UCSD-AML1 (cell line): ENCODE measurements around the gene SMYD3.

Source experiments
- DNase-seq: peaks from one replicate; lab custom pipeline; 2025; ENCODE audit not compliant: unreplicated experiment; lab: John Stamatoyannopoulos, UW

SMYD3 gene

DNA sequence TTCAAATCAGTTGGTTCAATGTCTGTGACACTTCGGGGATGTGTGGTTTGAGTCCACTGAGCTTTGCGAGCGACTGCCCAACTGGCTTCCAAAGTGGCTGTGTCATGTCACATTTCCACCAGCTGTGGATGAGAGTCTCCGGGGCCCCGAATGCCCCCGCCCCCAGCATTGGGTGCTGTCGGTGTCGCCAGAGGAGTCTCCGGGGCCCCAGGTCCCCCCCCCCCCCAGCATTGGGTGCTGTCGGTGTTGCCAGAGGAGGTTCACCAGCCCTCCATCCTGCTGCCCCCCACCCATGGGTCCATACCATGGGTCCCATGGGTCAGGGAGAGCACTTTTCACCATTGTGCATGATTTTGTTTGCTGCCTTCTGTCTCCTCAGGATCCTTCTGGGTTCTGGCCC is 9.0 kb upstream of the SMYD3 start:
- DNase-seq, result no peak

DNA sequence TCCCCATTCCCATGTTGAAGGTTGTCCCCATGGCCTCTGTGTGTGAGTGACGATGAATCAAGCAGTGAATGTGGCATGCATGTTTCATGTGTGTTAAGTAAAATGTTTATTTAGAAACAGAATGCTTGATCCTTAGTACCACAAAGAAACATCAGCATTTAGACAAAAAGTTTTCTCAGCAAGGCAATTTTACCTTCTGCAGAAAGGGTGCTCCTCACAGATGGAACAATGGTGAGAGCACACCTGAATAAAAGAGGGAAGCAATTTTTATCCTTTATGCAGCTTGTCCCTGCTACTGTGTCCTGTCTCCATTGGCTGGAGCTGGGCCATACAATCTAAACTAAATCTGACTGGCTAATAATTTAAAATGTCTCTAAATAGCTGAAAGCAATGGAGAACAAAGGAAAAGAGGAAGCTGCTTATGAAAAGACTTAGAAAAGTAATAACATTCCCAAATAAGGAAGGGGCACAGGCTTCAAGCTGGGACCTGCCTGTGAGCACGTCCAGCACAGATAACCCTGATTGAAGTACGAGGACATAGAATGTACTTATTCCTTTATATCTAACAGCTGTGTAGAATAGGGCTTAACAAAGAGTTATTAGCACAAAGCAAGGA is 8.4 kb upstream of the SMYD3 start:
- no peak for DNase-seq

DNA sequence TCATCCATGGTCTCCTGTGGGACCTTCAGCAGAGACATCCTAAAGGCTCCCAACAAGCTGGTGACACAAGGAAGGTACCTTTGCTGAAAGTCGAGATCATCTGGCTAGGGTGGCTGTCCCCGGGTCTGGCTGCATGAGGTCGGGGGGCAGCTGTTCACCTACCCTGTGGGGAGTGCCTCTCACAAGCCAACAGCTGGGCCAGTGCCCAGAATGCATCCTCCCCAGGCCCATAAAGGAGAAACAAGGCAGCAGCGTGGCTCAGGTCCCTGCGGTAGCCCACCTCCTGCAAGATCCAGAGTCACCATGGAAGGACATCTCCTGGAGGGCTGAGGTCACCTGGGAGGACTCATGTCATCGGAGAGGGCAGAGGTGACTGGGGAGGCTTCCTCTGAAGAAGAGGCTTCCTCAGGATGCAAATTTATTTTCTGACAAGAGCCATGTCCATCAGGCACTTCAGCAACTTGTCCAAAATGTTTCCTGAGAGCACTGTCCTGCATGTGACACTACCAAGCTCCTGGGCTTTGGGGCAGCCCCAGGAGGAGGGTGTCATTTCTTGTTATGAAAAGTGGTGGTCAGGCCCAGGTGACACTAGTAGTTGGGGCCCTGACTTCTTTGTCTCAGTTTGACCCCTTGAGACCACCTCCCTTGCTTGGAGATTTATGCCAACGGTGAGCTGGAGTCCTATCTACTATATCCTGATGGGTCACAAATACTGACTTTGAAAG is 6.7 kb upstream of the SMYD3 start:
- no peak for DNase-seq

DNA sequence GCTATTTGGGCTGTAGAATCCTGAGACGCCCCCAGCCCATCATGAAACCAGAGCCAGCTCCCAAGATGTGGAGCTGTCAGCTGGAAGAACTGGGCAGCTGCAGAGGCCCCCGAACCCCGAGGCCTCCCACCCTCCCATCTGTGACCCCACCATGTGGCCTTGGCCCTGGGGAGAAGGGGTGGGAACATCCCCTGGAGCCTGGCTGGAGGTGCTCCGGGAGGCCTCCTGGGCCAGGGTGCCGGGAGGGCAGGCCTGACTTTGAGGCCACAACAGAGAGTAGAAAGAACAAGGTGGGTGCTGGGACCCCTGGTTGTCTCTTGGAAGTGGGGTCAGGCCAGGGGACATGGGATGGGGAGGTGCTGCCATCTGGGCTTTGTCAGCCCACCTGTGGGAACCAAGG is 6.0 kb upstream of the SMYD3 start:
- DNase-seq, result no peak

DNA sequence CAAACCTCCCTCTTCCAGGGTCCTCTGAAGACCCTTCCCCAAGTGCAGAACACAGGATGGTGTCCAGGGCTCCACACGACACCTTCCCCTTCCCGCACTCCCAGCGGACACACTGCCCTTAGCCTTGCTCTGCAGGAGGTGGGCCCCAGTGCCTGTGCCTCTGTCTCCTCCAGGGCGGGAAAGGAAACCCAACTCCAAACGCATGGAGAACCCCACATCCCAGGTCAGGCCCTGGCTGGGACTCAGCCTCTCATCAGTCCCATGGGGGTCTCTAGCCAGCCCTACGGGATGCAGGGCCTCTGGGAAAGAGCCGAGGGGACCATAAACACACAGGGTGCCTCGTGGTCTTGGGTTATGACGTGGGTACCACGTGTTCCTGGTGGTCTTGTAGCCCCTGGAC is 5.6 kb upstream of the SMYD3 start:
- no peak for DNase-seq

DNA sequence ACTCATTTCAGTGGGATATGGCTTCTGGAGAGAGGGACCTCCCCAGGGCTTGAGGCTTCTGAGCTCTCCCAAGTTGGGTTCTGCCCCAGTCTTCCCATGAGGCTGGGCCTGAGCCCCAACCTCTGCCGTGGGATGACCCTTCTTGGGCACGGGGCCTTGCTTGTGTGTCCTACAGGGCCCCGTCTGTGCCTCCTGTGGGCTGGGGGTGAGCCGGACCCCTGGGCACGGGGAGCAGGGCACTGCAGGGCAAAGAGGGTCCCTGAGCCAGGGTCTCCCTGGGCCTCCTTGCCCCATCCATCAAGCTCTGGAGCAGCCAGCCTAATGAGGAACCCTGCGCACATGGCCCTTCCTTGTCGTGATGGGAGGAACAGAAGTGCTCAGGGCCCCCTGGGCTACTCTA is 5.2 kb upstream of the SMYD3 start:
- no peak for DNase-seq

DNA sequence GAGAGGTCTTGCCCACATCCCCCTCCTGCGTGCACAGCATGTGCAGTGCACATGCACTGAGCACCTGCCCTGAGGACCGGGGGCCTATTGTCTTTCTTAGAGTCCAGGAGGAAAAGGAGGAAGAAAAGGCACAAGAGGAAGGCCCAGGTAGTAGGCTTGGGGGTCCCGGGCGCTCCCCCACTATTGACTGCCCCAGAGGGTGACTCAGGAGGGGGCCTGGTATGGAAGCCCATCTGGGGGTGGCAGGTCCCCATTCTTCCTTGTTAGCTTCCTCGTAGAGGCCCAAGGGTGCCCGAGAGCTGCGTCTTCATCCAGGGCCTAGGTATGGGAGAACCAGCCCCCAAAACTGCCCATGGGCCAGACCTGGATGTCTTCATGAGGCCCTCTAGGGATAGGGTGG is 4.1 kb upstream of the SMYD3 start:
- DNase-seq, result no peak

DNA sequence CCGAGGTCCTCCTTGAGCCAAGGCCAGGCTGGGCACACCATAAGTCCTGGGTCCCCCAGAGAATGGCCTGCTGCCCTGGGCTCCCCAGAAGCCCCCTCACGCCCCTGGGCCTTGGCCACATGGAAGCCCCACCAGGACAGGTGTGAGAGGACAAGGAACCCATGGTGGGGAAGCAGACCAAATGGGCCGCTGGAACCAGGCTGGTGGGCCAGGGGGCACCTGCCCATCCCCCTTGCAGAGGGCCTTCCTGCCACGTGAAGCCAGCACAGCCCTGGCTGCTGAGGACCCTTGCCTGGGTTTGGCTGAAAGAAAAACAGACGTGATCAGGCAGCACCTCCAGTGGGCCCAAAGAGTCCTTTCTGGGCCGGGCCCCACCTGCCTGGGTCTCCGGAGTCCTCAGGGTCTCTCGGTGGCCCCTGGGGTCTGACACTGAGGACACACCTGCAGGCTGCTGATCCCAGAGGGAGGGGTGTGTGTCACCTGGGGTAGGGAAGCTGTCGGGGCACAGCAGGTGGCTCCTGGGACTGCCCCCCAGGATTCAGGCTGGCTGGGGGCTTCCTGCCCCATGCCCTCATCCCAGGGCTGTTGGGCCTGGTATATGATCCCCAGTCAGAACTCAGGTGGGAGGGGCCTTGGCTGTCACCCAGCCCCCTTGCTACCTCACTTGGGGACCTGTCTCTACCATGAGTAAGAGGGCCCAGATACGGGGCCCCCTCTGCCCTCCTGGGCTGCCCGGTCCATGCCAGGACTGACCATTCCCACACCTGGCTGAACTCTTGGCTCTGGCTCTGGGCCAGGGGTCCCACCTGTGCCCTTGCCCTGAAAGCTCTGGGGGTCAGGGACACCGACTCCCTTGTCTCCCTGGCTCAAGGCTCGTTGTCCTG is 3.3 kb upstream of the SMYD3 start:
- no peak for DNase-seq

DNA sequence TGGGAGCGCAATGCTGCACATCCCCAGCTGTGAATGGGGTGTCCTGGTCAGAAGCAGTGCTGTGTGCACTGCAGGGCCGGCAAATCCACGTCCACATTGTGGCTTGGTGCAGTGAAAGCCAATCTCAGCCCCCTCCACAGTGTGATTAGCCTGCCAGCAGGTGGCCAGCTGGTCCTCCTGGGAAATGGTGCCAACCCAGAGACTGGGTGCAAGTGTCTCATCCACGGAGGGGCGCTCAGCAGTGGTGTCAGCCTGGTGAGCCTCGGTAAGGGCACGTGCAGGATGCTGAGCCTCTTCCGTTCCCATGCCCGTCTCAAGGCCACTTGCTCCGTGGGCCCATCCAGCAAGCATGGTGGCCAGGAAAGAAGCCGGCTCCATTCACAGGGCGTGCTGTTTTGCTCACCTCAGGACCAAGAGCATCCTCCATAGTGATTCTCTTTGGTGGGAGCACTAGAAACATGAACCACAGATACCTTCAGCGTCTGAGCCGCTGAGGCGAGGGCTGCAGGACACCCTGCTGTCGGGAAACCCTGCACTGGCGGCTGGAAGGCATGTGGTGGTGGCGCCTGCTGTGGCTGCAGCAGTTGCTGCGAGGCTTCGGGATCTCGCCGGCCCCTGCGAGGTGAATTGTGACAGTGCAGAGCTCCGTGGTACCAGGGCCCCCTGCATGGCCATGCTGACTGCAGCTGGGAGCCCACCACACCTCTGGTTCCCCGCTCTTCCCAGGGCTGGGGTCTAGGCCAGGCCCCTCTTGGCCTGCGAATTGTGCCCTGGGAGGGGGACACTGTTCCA is 2.0 kb upstream of the SMYD3 start:
- no peak for DNase-seq

DNA sequence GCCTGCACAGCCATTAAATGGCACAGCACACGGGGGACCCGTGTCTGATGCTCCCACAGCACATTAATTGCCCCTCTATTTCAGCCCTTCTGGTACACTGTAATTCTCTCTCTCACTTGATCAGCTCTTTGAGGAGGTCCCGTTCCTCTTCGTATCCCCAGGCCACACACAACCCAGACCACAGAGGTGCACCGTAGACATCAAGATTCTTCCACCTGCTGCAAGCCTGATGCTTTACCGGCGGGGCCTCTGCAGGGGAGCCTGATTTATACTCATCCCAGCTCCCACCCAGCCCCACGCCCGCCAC is 759 bp downstream of the SMYD3 start:
- no peak for DNase-seq

DNA sequence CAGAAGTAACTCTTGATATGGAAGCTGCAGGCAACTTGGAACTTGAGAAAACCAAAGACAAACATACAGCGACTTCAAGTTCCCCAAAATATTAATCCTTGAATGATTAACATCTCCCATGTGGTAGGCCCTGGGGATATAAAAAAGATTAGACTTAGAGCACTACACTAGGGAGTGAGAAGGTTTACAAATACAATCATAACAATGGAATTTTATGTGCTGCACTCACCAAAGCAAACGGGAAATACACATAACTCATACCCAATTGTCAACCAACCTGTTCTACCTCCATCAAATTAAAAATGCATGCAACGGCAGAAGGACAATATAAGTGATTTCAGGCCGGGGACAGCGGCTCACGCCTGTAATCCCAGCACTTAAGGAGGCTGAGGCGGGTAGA is 3.7 kb downstream of the SMYD3 start:
- no peak for DNase-seq

DNA sequence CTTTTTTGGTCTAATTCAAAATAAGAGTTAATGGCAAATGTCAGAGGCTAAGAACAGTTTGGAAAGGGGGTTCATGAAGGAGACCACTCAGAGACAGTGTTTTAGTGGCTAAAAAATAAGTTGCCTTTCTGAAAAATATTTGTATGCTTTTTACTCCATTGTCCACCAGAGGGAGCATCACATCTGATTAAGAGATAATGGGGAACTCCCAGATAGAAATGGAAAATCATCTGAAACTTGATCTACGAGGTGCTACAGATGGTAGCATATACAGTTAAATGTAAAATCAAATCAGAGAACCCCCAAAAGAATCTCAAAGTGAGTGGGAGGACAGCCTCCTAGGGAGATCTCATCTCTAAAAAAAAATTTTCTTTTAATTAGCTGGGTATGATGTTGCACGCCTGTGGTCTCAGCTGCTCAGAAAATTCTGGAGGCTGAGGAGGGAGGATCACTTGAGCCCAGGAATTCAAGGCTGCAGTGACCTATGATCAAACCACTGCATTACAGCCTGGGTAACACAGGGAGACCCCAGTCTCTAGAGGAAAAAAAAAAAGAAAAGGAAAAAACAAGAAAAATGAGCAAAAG is 9.7 kb downstream of the SMYD3 start:
- no peak for DNase-seq

DNA sequence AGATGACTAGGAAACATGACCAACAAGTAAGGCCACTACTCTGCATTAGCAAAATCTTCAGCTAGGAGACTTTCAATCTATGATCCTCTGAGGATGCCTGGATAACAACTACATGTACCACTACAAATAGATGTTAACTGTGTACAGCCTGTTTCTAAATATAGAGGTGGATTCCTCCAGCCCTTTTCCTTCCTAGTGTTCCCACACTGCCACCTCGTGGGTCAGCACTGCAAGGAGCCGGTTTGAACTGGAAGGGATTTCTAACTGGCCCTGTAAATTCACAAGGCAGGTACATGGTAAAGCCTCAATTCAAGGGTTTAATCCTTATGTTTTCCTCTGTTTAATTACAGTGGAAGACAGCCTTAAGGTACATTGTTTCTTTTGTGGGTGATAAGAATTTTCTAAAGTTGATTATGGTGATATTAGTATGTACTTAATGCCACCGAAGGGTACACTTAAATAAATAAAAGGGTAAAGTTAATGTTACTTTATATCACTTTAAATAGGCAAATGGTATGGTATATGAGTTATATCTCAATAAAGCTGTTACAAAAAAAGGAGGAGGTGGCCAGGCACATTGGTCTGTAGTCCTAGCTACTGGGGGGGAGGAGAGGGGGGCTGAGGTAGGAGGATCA is 14.4 kb downstream of the SMYD3 start:
- peak; percentile 62 for DNase-seq

DNA sequence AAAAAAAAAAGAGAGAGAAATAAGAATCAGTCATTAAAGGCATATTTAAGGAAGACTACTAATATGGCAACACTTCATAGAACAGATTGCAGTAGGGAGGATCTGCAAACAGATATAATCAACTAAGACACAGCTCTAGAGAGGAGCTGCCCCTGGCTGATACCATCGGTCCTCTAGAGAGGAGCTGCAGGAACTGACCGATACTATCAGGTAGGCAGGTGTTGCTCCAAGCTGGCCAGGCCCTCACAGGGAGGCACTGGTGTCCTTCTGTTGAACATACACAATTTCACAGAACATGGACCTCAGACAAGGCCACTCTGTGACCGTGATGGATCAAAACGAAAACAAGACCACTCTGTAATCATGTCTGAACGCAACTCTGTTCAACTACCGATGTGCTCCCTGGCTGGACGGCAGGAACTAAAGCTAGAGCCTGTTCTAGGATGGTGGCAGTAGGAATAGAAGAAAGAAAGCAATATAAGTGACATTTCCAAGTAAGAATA is 15.5 kb downstream of the SMYD3 start:
- no peak for DNase-seq

DNA sequence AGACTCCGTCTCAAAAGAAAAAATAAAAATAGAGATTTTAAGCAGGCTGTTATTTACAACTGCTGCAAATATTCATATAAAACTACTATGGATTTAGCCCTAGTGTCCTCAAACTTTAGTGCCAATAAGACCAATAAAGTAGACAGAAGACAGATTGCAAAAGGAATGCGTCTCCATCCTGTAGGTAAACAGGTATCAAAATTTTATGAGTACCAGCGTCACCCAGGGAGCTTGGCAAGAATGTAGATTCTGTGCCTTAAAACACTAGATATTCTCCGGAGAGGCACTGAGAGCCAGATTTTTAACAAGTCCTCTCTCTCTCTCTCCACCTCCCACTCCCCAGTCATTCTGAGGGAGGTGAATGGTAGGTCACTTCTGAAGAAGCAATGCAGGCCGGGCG is 18.4 kb downstream of the SMYD3 start:
- DNase-seq, result no peak

DNA sequence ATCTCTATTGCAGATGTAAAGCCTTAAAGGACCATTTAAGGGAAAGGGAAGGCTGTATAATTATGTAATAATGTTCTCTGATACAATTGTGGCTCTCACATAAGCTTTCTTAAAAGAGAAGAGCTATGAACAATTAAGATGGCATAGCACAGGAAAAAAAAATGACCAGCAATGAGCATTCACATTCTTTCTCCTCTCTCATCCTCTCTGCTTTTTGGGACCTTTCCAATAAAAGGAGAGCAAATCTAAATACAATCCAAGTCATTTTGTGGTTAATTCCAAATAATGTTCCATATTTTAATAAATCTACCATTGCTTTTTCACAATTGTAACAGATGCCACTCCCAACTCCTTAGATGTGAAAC is 23.5 kb downstream of the SMYD3 start:
- DNase-seq, result no peak

DNA sequence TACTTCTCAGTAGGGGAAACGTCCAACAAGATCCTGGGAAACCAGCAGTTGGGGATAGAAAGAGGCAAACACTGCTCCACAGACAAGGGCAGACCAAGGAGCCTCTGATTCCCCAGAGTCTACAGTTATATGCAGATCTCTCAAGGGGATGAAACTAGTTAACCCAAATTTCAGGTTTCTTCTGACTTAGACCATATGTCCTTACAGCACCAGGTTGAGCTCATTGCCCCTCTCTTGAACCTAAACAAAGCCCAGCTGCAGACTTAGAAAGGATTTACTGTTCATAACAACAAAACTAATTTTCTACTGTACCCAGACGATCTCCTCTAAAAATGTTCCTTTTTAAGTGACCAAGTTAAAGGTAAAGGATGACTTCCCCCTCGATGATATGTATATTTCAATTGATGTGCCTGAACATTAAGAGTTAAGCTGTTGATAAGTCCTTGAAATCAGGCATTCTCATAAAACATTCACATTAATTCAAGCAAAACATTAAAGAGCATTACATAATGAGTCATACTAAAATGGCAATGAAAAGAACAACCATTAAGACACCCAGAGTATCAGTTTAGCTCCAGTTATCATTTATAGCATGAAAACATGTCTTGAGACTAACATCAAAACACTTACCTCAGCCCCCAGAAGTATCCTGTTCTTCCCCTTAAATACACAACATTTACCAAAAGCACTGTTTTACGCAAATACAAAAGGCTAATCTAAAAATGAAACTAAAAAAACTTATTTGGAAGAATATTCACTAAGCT is 24.1 kb downstream of the SMYD3 start:
- DNase-seq, result no peak

DNA sequence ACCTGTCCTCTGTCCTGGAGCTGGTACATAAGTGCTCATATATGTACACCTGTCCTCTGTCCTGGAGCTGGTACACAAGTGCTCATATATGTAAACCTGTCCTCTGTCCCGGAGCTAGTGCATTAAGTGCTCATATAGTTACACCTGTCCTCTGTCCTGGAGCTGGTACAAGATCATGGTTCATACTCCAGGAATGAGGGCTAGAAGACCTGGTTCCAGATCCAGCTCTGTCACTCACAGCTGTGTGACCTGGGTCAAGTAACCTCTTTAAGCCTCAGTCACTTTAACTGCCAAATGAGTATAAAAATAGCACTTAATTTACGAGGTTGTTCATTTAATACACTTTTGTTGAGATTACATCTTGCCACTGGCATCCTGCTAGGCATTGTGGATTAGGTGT is 28.0 kb downstream of the SMYD3 start:
- no peak for DNase-seq

DNA sequence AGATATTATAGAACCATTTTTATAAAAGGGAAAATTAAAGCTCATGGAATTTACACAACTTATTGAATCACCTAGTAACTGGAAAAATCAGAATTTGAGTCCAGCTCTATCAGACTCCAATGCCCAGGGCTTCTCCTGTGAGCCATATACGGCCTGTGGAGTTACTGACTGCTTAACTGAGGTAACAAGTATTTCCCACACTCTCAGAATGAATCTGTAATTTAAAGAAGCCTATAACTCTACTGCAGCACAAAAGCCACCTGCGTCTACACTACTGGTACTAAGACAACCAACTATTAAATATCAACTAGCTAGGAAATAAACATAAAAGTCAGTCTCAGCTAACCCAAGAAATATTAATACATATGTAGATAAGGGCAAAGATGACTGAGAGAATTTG is 29.4 kb downstream of the SMYD3 start:
- no peak for DNase-seq

DNA sequence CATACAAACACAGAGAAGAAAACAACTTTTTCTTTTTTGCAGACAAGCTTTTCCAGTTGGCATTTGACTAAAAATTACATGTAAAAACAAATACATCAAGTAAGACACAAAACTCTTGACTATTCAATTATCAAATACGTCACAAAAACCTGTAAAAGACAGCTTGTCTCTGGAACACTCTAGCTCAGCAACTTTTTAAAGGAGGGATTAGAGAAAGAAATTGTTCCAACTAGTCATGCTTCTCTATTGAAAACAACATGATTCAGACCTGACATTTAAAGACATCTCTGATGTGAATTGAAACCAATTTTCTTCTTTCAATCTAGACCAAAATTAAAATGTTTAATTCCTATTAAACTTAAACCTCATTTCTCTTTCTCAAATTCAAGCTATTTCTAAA is 30.3 kb downstream of the SMYD3 start:
- no peak for DNase-seq
